Ovary (tissue), 9 donors: ENCODE data around the gene SURF4. TPM values are rescaled to one million over a fixed set of nuclear protein-coding genes. Genes with fewer than 3 reads are reported as not detected.
"Not testable (repeated sequence)": the region's sequence is repeated elsewhere in the genome, so short reads cannot be mapped to it uniquely, and the experiment has no call there.

Experiments used
- DNase-seq, 5 donors: peaks; one replicate each; pipeline ENCODE4 v3.0.0-alpha.2; 2019 to 2020
- H3K27ac ChIP-seq, 2 donors: fragments of 200-600 bp; one replicate each; pipeline versions ENCODE4 v1.5.1 to v1.8.0; 2019 to 2022
- H3K27me3 ChIP-seq: fragments of 200-600 bp; one replicate; pipeline ENCODE4 v1.8.0; 2022
- H3K36me3 ChIP-seq: fragments of 200-600 bp; sonication (generic); one replicate; pipeline ENCODE4 v1.5.1; 2019
- H3K4me1 ChIP-seq: one replicate; pipeline ENCODE4 v1.8.1; 2013; ENCODE audit warnings: mild to moderate bottlenecking, moderate library complexity; ENCODE audit not compliant: insufficient read depth
- H3K4me3 ChIP-seq: fragments of 200-600 bp; sonication (generic); one replicate; pipeline ENCODE4 v1.5.1; 2017
- H3K9me3 ChIP-seq, 2 donors: fragments of 200-600 bp in 1 of 2; sonication (generic) in 1 of 2; one replicate each; pipeline versions ENCODE4 v1.5.1 to v1.8.1; 2013 to 2019; ENCODE audit warnings: mild to moderate bottlenecking in 1 of 2, moderate library complexity in 1 of 2
- CTCF ChIP-seq, 3 donors: fragments of 450-650 bp in 2 of 3; fragments of 200-600 bp in 1 of 3; IDR thresholded peaks; one replicate each; pipeline versions ENCODE4 v1.5.1 to v1.8.0; 2016 to 2022; ENCODE audit warnings: antibody characterized with exemption in 3 of 3, mild to moderate bottlenecking in 1 of 3
- EP300 ChIP-seq: sonication (generic); formaldehyde crosslinking; IDR thresholded peaks from one replicate; pipeline ENCODE4 v1.6.1; 2017; ENCODE audit warnings: antibody characterized with exemption
- POLR2A ChIP-seq: fragments of 450-650 bp; IDR thresholded peaks from one replicate; pipeline ENCODE4 v1.6.1; 2017; ENCODE audit warnings: antibody characterized with exemption, mild to moderate bottlenecking, moderate library complexity
- WGBS, 3 donors: extraction: QIAGEN DNeasy Blood & Tissue Kit in 1 of 3; methylation state at CpG; one replicate each; pipeline versions ENCODE4 v1.1.5 to v1.1.7; 2013 to 2017; 5-methylcytosine and 5-hydroxymethylcytosine counted together
- intact Hi-C, 4 donors: fragments of 100-400 bp; cut with DNase I; formaldehyde crosslinking; loops; one replicate each; pipeline versions ENCODE4 v1.11.0 to v1.15.1; 2022 to 2023
- polyA plus RNA-seq, 2 donors: library from polyadenylated mRNA; stranded (reverse); fragments of 200-250 nt in 1 of 2; fragments of 350-450 nt in 1 of 2; fragmentation: Illumina TruSeq in 1 of 2; extraction: RNeasy Lipid Tissue Mini Kit (QIAGEN cat#74804) in 1 of 2; gene quantifications; one replicate each; pipeline ENCODE4 v1.2.3, GENCODE V29; 2013 to 2014
- total RNA-seq, 7 donors: library from RNA; depleted of rRNA in 2 of 7; stranded (reverse); fragments of >200 nt in 2 of 7; fragmentation: NEBNext Ultra II Directional in 3 of 7; extraction: Animal tissue kit (Norgen Biotek cat#: 25700) in 3 of 7; gene quantifications; one replicate each; pipeline versions ENCODE4 v1.1.0 to v1.2.4, GENCODE V29; 2016 to 2023
- donor health status: DM: no; HTN: no; CAD: no; lungs with moderate emphysema.
- donor health status: DM: no; HTN: no; CAD: no.
- donor health status: Bipolar disorder and iron deficiency.
- donor health status: DM: yes; HTN: yes; CAD: no.
- donor health status: DM: no; HTN: no; CAD: no.
- donor health status: DM: yes; HTN: yes; CAD: no.

SURF4 gene
- total and polyA plus RNA-seq, 9 donors, result 58.7 to 165 (median 107) TPM

GRCh38 chr9:133340256-133340655 is 35.6 kb downstream of the SURF4 start:
- 64 to 82% (median 75%) methylated on average over 3 of the region's 3 CpGs for WGBS, 3 donors
- DNase-seq, result no peak
- intact Hi-C loops, result no loop called here
- TF ChIP-seq POLR2A (no peak), EP300 (no peak), CTCF (IDR thresholded peaks at IDR 0.05) (no peak)
- no peak overlapping the region for H3K4me3 ChIP-seq
- no peaks in the 10 kb centered on the region for H3K36me3 ChIP-seq
- H3K4me1 ChIP-seq, result peaks cover 2% of the 10 kb centered on the region
- H3K9me3 ChIP-seq, result no peaks in the 10 kb centered on the region
- no peak overlapping the region for H3K27ac ChIP-seq
- H3K27me3 ChIP-seq, result no peaks in the 10 kb centered on the region

- no peaks in the 10 kb centered on the region for H3K27me3 ChIP-seq
- H3K36me3 ChIP-seq, result no peaks in the 10 kb centered on the region
- no peaks in the 10 kb centered on the region for H3K9me3 ChIP-seq
- peaks cover 5% of the 10 kb centered on the region for H3K4me1 ChIP-seq
- intact Hi-C loops, result no loop called here
- no peak for DNase-seq
- H3K4me3 ChIP-seq, result no peak overlapping the region
- TF ChIP-seq EP300 (no peak), CTCF (IDR thresholded peaks at IDR 0.05) (no peak), POLR2A (no peak)
- WGBS, 3 donors, result 52 to 58% (median 56%) methylated on average over 5 of the region's 5 CpGs
- no peak overlapping the region for H3K27ac ChIP-seq
These were observed 36.2 kb downstream of the SURF4 start for GRCh38 chr9:133339641-133340040.

GRCh38 chr9:133335924-133336811 is 39.7 kb downstream of the SURF4 start, which contains the start of gene SURF6:
SURF6 (minus strand) TSS chr9:133336188; CDS start chr9:133336132, 56 bp downstream.
- no peaks in the 10 kb centered on the region for H3K36me3 ChIP-seq
- WGBS, 3 donors, result 2 to 3% (median 2%) methylated on average over 53 to 70 of the region's 70 CpGs
- intact Hi-C loops, result no loop called here

GRCh38 chr9:133334888-133335287 is 41.0 kb downstream of the SURF4 start:
- H3K36me3 ChIP-seq, H3K9me3 ChIP-seq, H3K4me1 ChIP-seq, H3K27me3 ChIP-seq, H3K27ac ChIP-seq: not testable (repeated sequence)
- 62 to 73% (median 64%) methylated on average over 11 of the region's 11 CpGs for WGBS, 3 donors
- intact Hi-C loops, result loop anchor here in 2 of 4 donors (5.0 kb wide), 2 partner anchors 148 to 153 kb away; no protein-coding TSS in a partner anchor
- H3K4me3 ChIP-seq, result peak overlapping the region; percentile 85
- peak in 1 of 5 donors; percentile 24 for DNase-seq

More at GRCh38 chr9:133335924-133336811, 39.7 kb downstream of the SURF4 start, which contains the start of gene SURF6:
- H3K9me3 ChIP-seq, result no peaks in the 10 kb centered on the region
- peak within 1 kb of the TSS; percentile 85 for H3K4me3 ChIP-seq
- DNase-seq, result peak; percentile 81 to 92 (median 84)
- H3K27ac ChIP-seq, result peak within 1 kb of the TSS in 1 of 2 donors; percentile 30
- no peaks in the 10 kb centered on the region for H3K27me3 ChIP-seq
- TF ChIP-seq EP300 (no peak), CTCF (IDR thresholded peaks at IDR 0.05) (no peak), POLR2A (peak; percentile 40)
- peaks cover 5% of the 10 kb centered on the region for H3K4me1 ChIP-seq

GRCh38 chr9:133334161-133334560 is 41.7 kb downstream of the SURF4 start:
- Histone ChIP-seq H3K27ac (no peak overlapping the region), H3K4me1 (peaks cover 5% of the 10 kb centered on the region), H3K36me3 (no peaks in the 10 kb centered on the region), H3K27me3 (no peaks in the 10 kb centered on the region), H3K9me3 (no peaks in the 10 kb centered on the region), H3K4me3 (no peak overlapping the region)
- WGBS, 3 donors, result 87 to 93% (median 88%) methylated on average over 6 of the region's 6 CpGs
- no peak for TF ChIP-seq CTCF (IDR thresholded peaks at IDR 0.05)
- no peak for TF ChIP-seq EP300
- no peak for TF ChIP-seq POLR2A
- intact Hi-C loops, result loop anchor here in 2 of 4 donors (5.0 kb wide), 2 partner anchors 147 to 152 kb away; no protein-coding TSS in a partner anchor
- peak in 1 of 5 donors; percentile 25 for DNase-seq
